Fibroblast of skin of right quadriceps (primary cell): ENCODE measurements around the gene OBP2B.
A peak's percentile ranks its signal among the peaks of the same experiment; 100 is the strongest.

ENCODE experiments used
- DNase-seq: peaks from one replicate; pipeline ENCODE4 v3.0.0-alpha.2; 2013

Gene OBP2B

GRCh38 chr9:133164191-133164590, 44.9 kb downstream of the OBP2B start:
- DNase-seq, result no peak

- peak; percentile 34 for DNase-seq
These were observed 45.4 kb downstream of the OBP2B start, which contains the start of gene GBGT1 for GRCh38 chr9:133163504-133164172. Gene GBGT1 (minus strand): TSS chr9:133163914. CDS start chr9:133162412, 1,502 bp downstream.

GRCh38 chr9:133162861-133163503, 46.1 kb downstream of the OBP2B start:
- no peak for DNase-seq

GRCh38 chr9:133161547-133161950, 47.5 kb downstream of the OBP2B start:
- DNase-seq, result no peak

- DNase-seq, result peak; percentile 52
These were observed 48.1 kb downstream of the OBP2B start for GRCh38 chr9:133160742-133161546.

GRCh38 chr9:133158695-133159094, 50.4 kb downstream of the OBP2B start:
- DNase-seq, result no peak
